ENCODE results near the gene LYRM1.

Gene LYRM1

DNA sequence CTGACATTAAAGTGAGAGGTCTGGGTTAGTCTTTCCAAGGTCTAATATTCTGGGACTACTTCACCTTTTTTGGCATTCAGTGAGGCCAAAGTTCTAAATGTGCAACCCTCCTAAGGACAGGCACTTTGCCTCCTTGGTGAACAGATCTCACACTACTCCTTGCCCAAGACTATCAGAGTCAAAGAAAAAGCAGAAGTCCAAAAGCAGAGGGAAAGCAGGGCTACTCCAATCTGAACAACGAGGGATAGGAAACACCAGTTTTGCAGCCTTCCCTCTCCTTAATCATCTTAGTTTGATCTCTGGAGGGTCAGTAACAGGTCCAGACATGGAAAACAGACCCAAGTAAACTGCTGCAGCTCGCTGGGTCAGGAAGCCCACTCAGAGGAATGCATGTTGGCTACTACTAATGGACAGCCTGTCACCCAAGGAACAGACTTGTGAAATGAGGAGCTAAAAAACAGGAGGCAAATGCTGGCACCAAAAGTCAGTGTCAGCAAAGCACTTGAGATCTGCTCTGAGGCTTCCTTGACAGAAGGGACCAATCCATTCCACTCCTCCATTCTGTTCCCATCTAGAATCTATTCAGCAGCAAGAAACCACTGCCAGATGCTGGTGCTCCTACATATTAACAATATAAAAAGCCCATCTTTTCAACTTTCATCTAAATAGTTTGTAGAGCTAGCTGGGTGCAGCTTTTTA is 30.3 kb upstream of the LYRM1 start:
- no peak for DNase-seq
- in situ Hi-C loops (cut with HindIII; ENCODE audit: low pct_ligation_motif_present, low pct_unique_long_range_greater_than_20kb, low sequenced_read_pairs), result no loop called here

DNA sequence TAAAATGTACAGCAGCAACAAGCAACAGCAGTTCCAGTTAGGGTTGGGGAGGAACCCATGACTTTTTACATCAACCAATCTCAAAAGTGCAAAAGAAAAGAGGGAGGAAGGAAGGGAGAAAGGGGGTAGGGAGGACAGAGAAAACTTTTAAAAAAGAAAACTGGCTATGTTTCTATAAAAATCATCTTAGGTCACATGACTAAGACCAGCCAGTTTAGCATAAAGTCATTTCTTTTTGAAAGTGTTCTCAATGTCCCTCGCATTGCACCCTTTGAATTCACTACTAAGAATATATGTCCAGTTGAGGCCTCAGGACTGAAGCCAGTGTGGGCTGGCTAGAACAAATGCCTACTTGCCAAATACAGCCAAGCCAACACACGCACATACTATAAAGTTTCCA is 29.3 kb upstream of the LYRM1 start:
- in situ Hi-C loops (cut with HindIII; ENCODE audit: low pct_ligation_motif_present, low pct_unique_long_range_greater_than_20kb, low sequenced_read_pairs), result no loop called here
- DNase-seq, result no peak

DNA sequence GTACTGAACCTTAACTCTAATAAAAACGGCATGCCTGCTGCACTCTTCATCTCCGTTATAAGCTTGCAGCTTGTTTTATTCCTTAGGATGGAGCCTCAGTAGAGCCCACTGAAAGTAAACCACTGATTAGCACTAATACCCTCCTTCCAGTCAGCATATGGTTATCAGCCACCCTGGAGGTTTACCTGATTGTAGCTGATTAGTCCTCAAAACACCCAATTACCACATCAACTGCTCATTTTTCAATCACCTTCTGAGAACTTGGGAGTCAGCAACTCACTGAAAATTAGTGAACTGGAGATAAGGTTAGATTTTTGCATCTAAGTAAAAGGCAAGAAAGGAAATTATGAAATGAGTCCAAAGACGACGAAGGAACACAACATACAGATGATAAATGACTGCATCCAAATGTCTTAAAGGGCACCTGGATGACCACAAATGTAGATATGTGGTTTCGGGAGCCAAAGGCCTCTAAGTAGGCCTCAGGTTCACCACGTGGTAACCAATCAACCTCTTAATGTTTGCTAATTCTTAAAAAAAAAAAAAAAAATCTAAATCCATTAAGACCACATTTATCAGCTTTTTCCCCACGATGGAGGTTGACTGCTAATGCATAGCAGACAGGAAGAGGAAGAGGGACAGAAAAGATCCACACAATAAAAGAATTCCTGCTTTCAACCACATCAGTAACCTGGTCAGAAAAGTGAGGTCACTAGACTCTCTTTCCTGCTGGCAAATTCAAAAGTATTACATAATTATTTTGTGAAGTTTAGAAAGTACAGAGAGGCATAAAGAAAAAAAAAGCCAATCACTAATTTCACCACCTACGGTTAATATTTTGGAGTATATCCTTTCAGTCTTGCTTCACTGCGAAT is 28.4 kb upstream of the LYRM1 start:
- no peak for DNase-seq
- in situ Hi-C loops (cut with HindIII; ENCODE audit: low pct_ligation_motif_present, low pct_unique_long_range_greater_than_20kb, low sequenced_read_pairs), result no loop called here

DNA sequence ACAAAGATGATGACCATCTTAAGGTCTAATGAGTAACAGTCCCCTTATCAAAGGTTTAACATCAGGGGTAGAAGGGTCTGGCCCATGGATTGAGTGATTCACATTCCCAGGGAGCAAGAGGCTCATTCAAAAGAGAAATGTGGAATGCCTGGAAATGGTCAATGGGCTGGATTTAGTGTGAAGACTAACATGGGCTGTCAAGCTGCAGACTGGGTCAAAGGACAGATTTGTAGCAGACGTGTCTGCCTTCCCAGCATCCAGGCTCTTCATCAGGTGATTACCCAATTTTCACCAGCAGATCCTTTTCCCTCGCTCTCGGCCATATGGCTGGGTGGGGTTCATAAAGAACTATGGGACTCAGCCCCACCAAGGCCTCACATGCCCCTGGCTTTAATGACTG is 27.2 kb upstream of the LYRM1 start:
- in situ Hi-C loops (cut with HindIII; ENCODE audit: low pct_ligation_motif_present, low pct_unique_long_range_greater_than_20kb, low sequenced_read_pairs), result no loop called here
- DNase-seq, result no peak

DNA sequence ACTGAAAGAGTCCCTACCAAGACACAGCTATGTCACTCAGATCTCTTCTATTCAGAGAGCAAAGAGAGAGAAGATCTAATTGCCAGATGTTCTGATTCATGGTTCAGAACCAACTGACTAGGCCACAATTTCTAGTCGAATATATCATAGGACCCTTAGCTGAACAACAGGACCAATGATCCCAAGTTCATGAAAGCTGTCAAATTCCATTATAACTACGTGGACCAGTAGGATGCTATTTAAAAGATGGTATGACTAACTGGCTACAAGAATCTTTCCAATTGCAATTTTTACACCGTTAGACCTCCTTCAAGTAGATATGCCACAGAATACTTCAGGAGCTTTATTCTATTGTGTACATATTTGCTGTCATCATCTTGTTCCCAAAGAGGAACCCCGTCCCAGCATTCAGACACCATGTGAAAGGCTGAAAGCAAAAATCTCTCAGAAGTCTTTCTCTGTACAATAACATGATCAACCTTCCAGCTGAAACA is 26.4 kb upstream of the LYRM1 start:
- in situ Hi-C loops (cut with HindIII; ENCODE audit: low pct_ligation_motif_present, low pct_unique_long_range_greater_than_20kb, low sequenced_read_pairs), result no loop called here
- no peak for DNase-seq

DNA sequence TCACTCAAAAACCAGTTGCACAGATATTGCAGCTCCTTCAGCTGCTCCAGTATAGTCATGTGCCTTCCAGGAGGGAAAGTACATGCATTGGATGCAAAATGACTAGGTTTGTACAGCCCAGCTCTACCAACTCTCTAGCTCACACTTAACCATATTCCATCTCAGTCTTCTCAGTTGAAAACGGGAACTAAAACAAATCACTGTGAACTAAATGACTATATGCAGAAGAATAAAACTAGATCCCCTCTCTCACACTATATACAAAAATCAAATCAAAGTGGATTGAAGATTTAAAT is 25.3 kb upstream of the LYRM1 start:
- in situ Hi-C loops (cut with HindIII; ENCODE audit: low pct_ligation_motif_present, low pct_unique_long_range_greater_than_20kb, low sequenced_read_pairs), result no loop called here

DNA sequence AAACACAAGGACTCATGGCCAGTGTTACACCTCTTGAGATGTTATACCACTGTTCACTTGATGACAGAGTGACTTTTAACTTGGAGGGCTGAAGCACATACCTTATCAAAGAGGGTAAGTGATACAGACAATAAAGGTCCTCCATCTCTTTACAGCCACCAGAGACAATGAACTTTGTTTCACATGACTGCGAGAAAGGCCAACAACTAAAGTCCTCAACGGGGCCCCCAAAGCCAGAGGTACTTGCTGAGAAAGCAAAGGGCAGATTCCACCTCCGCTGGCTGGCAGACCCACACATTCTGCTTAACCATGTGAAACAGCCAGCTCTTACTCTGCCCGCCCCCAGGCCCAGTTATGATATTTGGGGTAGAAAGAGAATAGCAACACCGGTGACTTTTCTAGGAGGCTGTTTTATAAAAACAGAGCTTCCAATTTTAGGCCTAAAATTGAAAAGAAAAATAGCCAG is 21.9 kb upstream of the LYRM1 start:
- in situ Hi-C loops (cut with HindIII; ENCODE audit: low pct_ligation_motif_present, low pct_unique_long_range_greater_than_20kb, low sequenced_read_pairs), result no loop called here
- DNase-seq, result peak; percentile 73

More for the DNA sequence above, 25.3 kb upstream of the LYRM1 start:
- DNase-seq, result no peak

DNA sequence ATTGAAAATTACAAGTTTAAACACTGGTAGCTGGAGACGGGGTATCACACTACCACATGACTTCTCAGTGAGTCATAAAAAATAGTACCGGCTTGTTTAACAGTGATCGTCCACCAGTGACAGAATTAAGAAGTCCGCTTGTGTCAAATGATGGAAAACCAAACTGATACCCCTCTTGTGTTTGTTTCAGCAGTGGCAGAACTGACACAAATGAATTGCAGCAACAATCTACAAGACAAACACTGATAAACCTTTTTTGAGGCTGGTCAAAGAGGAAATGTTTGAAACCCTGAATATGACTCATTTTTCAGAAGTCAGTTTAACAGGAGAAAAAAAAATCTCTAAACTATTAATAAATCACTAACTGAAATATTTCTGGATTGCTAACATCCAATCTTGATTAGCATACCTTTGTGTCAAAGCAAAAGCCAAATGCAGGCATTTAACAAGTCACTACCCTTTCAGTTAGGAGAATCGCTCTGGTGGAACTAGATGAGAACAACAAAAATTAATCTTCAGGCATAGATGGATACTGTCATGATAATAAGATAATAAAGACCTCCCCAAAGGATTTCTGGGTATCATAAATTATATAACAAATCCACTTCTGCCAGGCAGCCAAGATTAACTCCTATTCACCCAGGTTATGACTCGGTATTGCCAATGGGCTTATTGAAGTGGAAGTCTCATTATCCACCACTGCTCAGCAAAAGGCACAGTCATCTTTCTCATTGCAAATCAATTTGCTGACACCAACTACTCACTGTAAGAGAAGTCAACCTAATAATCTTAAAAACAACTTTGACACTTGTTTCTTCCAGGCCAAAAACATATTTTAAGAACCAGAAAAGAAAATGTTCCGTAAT is 21.2 kb upstream of the LYRM1 start:
- peak; percentile 84 for DNase-seq
- in situ Hi-C loops (cut with HindIII; ENCODE audit: low pct_ligation_motif_present, low pct_unique_long_range_greater_than_20kb, low sequenced_read_pairs), result no loop called here

DNA sequence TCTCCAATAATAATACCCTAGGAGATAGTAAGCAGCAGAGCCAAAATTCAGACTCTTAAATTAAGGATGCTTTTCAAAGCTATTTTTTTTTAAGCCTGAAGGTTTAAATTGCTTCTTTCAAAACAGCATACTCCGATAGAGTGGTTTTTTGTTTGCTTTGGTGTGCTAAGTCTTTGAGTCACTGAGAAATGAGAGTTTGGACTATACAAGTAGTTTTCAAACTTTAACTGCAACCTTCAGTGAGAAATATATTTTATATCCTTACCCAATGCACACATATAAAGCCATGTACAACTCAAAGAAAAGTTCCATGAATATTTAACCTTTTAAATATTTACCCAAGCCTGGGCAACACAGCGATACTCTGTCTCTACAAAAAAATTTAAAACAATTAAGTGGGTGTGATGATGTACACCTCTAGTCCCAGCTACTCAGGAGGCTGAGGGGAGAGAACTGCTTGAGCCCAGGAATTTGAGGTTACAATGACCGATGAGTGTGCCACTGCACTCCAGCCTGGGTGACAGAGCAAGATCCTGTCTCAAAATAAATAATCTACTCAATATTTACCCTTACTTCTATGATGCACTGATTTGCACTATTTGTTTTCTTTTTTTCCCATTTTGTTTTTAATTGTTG is 19.6 kb upstream of the LYRM1 start:
- no peak for DNase-seq
- in situ Hi-C loops (cut with HindIII; ENCODE audit: low pct_ligation_motif_present, low pct_unique_long_range_greater_than_20kb, low sequenced_read_pairs), result no loop called here

DNA sequence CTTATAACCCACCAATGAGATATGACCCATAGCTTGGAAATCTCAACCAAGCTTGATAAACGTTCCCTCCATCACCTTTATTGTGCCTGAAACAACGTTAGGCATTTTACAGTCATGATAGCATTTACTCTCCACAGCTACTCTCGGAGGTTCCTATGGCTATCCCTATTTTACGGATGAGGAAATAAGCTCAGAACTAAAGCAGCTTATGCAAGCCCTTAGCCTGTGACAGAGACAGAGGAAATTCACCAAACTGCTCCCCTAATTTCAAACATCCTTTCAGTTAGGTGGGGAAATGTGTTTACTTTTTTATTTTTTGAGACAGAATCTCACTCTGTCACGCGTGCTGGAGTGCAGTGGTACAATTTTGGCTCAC is 19.1 kb upstream of the LYRM1 start:
- no peak for DNase-seq
- in situ Hi-C loops (cut with HindIII; ENCODE audit: low pct_ligation_motif_present, low pct_unique_long_range_greater_than_20kb, low sequenced_read_pairs), result no loop called here

DNA sequence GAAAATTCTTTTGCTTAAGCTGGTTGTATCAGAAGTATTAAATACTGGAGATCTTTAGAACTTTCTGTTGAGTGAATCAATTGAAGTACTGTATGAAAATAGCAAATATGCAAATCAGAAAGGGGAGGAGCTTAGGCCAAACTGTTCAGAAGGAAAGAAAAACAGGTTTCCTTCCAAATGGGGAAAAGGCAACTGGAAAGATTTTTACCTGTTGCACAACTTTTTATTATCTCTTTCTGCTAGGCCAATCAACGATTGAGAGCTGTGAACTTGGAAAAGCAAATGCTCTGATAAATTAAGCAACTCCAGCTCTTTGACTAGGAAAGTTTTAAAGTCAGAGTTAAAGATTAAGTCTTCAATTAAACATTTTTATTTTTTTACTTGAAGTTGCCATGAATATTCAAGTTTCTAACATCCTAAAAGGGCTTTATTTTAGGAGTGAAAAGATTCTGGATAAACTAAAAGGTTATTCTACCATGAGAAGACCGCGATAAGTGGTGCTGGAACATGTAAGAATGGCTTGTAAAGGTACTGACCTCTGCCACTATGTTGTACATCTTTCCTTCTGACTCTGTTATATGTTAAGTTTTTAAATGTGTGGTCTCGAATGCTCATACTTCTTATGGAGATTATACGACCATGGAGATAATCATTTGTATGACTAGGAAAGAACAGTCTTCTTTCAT is 16.9 kb upstream of the LYRM1 start:
- in situ Hi-C loops (cut with HindIII; ENCODE audit: low pct_ligation_motif_present, low pct_unique_long_range_greater_than_20kb, low sequenced_read_pairs), result no loop called here
- no peak for DNase-seq

DNA sequence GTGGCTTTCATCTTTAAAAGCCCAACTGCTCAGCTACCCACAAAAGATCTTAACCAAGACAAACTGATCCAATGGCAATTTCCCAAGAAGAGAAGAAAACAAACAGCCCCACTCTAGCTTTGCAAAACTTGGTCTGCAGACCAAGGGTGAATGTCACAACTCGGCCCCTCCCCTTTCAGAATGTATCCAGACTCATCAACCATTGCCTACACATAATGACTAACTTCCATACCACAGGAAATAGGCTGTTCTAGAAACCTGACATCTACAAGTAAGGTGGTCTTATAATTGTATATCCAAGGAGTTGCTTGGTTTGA is 16.4 kb upstream of the LYRM1 start:
- no peak for DNase-seq
- in situ Hi-C loops (cut with HindIII; ENCODE audit: low pct_ligation_motif_present, low pct_unique_long_range_greater_than_20kb, low sequenced_read_pairs), result no loop called here

DNA sequence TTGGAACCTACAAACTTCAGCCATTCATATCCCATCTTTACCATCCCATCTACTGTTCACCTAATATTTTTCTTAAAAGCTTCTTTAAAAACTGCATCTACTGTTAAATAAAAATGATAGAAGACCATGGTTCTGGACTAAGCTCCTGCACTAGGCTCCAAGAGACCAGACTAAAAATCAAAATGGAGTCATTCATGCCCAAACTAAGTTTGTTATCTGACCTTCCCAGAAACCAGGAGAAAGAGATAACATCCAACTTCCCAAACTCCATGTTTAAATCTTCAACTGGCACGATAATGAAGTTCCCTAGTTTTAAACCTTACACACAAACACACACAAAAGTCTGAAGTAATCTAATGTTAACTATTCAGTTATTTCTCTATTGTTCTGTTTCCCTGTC is 14.3 kb upstream of the LYRM1 start:
- in situ Hi-C loops (cut with HindIII; ENCODE audit: low pct_ligation_motif_present, low pct_unique_long_range_greater_than_20kb, low sequenced_read_pairs), result no loop called here
- DNase-seq, result no peak

DNA sequence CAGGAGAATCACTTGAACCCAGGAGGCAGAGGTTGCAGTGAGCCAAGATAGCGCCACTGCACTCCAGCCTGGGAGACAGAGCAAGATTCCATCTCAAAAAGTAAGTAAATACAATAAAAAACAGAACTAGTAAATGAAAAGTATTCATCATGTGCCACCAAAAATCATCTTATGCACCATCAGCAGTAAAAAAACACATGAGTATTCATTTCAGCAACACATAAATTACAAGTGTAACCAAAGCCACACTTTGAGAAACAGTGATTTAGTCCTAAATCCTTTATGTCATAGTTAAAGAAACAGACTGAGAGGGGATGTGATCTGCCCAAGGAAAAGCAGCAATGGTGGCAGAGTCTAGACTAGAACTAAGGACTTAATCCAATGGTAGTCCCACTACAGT is 13.4 kb upstream of the LYRM1 start:
- in situ Hi-C loops (cut with HindIII; ENCODE audit: low pct_ligation_motif_present, low pct_unique_long_range_greater_than_20kb, low sequenced_read_pairs), result no loop called here
- no peak for DNase-seq

DNA sequence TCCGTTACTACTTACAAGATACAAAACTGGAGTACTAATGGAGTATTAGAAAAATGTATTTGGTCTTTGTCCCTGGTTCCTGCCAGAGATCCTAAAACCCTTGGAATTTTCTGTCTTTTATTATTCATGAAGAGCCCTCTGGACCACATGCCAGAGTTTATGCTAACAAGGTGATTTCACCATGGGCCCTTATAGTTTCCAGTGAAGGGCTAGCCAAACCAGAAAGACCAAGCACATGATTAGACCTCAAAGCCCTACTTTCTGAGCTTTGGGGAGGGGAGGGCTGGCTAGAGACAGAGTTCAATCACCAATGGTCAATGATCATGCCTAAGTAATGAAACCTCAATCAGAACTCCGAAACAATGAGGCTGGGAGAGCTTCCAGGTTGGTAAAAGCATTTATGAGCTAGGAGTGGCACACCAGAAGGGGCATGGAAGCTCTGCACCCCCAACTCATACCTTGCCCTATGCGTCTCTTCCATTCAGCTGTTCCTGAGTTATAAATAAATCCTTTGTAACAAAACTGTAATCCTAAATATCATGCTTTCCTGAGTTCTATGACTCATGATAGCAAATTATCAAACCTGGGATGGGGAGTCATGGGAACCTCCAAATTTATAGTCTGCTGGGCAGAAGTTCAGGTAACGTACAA is 10.8 kb upstream of the LYRM1 start:
- in situ Hi-C loops (cut with HindIII; ENCODE audit: low pct_ligation_motif_present, low pct_unique_long_range_greater_than_20kb, low sequenced_read_pairs), result no loop called here

DNA sequence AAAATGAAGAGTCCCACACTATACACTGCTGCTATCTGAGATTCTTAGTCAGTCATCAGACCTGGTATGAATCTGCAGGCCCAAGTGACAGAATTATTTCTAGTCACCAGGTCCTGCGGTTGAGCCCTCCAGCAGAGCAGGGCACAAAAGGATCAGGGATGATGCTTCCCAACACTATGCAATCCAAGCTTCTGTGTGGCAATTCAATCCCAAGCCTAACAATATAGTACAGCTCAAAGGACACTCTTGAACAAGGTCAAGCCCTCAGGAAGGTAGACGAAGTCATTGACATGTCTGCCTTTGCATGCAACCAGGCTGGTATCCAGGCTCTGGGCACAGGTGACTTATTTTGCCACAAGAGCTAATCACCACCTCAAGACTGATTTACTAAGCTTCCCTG is 6.2 kb upstream of the LYRM1 start:
- in situ Hi-C loops (cut with HindIII; ENCODE audit: low pct_ligation_motif_present, low pct_unique_long_range_greater_than_20kb, low sequenced_read_pairs), result no loop called here
- DNase-seq, result no peak

More for the DNA sequence above, 10.8 kb upstream of the LYRM1 start:
- no peak for DNase-seq

DNA sequence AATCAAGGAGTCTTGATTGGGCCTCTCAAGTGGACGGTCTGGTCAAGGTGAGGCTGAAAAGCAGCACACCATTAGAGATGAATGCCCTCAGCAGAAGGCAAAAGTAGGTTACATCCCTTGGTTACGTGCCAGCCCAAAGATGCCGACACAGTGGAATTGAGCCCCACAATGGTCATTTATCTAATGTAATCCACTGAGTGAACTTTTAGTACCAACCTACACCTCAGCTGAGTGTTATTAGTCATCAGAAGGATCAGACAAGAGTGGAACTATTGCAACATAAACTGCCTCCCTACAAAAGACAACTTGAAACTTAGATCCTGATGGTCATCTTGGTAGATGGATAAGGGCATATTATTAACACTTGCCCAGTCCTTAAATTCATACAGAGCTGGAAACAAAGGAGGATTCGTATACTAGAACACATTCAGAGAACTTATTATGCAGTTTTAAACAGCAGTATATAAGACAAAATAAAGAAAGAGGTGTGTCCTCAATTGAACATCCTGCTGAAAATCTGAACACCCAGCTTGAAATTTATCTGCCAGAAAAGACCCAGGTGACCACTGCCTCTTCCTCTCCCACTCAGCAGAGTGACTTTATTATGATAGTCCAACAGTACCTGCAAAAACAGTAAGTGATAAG is 3.2 kb upstream of the LYRM1 start:
- DNase-seq, result peak; percentile 27
- in situ Hi-C loops (cut with HindIII; ENCODE audit: low pct_ligation_motif_present, low pct_unique_long_range_greater_than_20kb, low sequenced_read_pairs), result no loop called here
